ENCODE measurements around the gene HMCN2.

HMCN2 gene

GRCh38 chr9:130373679-130374325 lies 108.2 kb downstream of the HMCN2 start:
- no peak overlapping the region for H3K4me3 ChIP-seq (ENCODE audit: low read depth, low read length)
- TF ChIP-seq, protein P1, sequence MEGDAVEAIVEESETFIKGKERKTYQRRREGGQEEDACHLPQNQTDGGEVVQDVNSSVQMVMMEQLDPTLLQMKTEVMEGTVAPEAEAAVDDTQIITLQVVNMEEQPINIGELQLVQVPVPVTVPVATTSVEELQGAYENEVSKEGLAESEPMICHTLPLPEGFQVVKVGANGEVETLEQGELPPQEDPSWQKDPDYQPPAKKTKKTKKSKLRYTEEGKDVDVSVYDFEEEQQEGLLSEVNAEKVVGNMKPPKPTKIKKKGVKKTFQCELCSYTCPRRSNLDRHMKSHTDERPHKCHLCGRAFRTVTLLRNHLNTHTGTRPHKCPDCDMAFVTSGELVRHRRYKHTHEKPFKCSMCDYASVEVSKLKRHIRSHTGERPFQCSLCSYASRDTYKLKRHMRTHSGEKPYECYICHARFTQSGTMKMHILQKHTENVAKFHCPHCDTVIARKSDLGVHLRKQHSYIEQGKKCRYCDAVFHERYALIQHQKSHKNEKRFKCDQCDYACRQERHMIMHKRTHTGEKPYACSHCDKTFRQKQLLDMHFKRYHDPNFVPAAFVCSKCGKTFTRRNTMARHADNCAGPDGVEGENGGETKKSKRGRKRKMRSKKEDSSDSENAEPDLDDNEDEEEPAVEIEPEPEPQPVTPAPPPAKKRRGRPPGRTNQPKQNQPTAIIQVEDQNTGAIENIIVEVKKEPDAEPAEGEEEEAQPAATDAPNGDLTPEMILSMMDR (IDR thresholded peaks at IDR 0.05; ENCODE audit: borderline replicate concordance, insufficient read depth, low read depth, low read length) = no peak

GRCh38 chr9:130377612-130378011 lies 112.1 kb downstream of the HMCN2 start:
- TF ChIP-seq, protein P1 (IDR thresholded peaks at IDR 0.05; ENCODE audit: borderline replicate concordance, insufficient read depth, low read depth, low read length) = no peak
- H3K4me3 ChIP-seq (ENCODE audit: low read depth, low read length) = no peak overlapping the region

- H3K4me3 ChIP-seq (ENCODE audit: low read depth, low read length) = no peak overlapping the region
- TF ChIP-seq, protein P1 (IDR thresholded peaks at IDR 0.05; ENCODE audit: borderline replicate concordance, insufficient read depth, low read depth, low read length) = no peak
These were observed 113.5 kb downstream of the HMCN2 start for GRCh38 chr9:130378875-130379648.

DNA sequence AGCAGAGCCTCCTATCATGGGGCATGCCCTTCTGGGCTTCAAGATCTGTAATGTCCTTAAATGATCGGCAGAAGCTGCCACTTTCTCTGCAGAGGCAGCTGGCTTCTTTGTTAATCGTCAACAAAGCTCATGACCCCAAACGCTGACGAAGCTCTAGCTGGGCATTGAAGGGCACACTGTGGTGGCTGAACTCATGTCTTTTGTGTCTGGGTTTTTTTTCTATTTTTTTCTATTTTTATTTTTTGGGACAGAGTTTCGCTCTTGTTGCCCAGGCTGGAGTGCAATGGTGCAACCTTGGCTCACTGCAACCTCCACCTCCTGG lies 114.0 kb downstream of the HMCN2 start:
- TF ChIP-seq, protein P1 (IDR thresholded peaks at IDR 0.05; ENCODE audit: borderline replicate concordance, insufficient read depth, low read depth, low read length) = no peak
- H3K4me3 ChIP-seq (ENCODE audit: low read depth, low read length) = no peak overlapping the region

DNA sequence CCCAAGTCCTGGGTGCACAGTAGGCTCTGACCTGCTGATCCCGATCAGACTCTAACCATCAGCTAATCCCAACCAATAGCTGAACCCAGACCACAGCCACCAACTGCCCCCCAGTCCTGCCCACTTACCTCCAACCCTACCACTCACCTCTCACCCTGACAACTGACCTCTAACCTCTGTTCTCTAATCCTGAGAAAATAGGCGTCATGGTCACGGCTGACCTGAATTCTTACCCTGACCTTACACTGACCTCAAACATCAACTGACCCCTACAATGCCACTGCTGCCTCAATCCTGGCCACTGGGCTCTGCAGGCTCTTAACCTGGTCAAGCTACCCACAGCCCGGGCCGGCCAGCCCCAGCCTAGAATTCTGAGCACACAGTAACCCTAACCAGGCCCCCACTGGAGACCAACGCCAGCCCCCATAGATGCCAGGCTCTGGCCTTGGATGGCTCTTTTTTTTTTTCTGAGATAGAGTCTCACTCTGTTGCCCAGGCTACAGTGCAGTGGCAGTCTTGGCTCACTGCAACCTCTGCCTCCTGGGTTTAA lies 115.4 kb downstream of the HMCN2 start:
- TF ChIP-seq, protein P1 (IDR thresholded peaks at IDR 0.05; ENCODE audit: borderline replicate concordance, insufficient read depth, low read depth, low read length) = no peak
- H3K4me3 ChIP-seq (ENCODE audit: low read depth, low read length) = no peak overlapping the region

DNA sequence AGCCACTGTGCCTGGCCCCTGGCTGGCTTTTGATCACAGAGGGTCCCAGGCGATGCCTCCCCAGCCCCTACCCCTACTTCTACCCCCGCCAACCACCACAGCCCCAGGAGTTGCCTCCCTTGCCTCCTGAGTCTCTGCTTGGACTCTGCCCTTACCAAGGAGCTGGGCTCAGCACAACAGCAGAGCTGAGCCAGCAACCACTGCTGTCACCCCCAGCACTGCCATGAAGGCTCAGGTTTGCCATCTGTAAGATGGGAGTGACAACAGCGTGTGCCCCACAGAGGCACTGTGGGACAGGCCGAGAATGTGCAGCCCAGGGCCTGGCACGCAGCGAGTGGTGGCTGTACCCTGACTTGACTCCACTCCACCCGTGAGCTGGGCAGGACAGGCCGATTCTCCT lies 116.1 kb downstream of the HMCN2 start:
- H3K4me3 ChIP-seq (ENCODE audit: low read depth, low read length) = no peak overlapping the region
- TF ChIP-seq, protein P1 (IDR thresholded peaks at IDR 0.05; ENCODE audit: borderline replicate concordance, insufficient read depth, low read depth, low read length) = no peak

DNA sequence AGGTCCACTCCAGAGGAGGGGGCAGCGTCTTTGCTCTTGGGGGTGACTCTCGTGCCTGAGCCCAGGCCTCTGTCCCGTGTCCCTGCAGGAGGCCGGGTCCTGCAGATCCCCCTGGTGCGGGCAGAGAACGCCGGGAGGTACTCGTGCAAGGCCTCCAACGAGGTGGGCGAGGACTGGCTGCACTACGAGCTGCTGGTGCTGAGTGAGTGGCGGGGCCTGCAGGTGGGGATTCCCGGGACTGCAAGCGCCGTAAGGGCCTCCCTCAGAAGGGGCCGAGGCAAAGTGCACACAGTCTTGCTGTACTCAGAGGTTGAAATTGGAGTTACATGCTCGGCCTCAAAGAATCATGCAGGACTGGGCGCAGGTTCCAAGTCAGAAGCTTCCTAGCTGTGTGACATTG lies 116.5 kb downstream of the HMCN2 start:
- TF ChIP-seq, protein P1 (IDR thresholded peaks at IDR 0.05; ENCODE audit: borderline replicate concordance, insufficient read depth, low read depth, low read length) = no peak
- H3K4me3 ChIP-seq (ENCODE audit: low read depth, low read length) = no peak overlapping the region

Measured in GM12875 (cell line).